Transverse colon (tissue), 4 donors: ENCODE data around the gene TUNAR.

Experiments used
- CTCF ChIP-seq, 5 experiments: fragments of 200-600 bp in 3 of 5; fragments of 450-650 bp in 2 of 5; sonication (generic) in 3 of 5; IDR thresholded peaks; 1 replicate in 2 of 5; 2 replicates in 3 of 5; pipeline ENCODE4 v1.5.1; 2016 to 2017; ENCODE audit warnings: antibody characterized with exemption in 5 of 5, inconsistent platforms in 3 of 5, mild to moderate bottlenecking in 2 of 5, moderate library complexity in 1 of 5
- EP300 ChIP-seq: sonication (generic); formaldehyde crosslinking; IDR thresholded peaks from one replicate; pipeline ENCODE4 v1.6.1; 2017; ENCODE audit warnings: antibody characterized with exemption, low read depth
- POLR2A ChIP-seq: fragments of 450-650 bp; IDR thresholded peaks from one replicate; pipeline ENCODE4 v1.6.1; 2016; ENCODE audit warnings: antibody characterized with exemption, mild to moderate bottlenecking, moderate library complexity
- POLR2AphosphoS5 ChIP-seq, 3 donors: sonication (generic); formaldehyde crosslinking; IDR thresholded peaks; one replicate each; pipeline ENCODE4 v1.6.1; 2016; ENCODE audit warnings: antibody characterized with exemption in 3 of 3

DNA sequence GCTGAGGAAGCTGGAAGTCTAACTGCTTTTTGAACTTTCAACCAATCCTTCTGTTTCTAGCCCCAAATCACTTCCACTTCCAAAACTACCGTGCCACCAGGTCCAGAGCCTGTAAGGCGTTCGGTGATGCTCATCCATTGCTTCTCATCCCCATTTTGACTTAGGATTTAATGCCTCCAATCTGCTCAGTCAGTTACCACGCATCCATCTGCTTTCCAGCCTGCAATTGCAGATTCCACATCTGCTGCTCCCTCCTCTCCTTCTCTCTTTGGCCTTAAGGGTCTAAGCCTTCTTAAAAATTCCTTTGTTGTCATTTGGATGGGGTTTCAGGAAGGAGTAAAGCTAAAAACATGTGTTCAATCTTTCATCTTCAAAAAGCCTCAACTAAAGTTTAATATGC, 74.7 kb downstream of the TUNAR start:
- TF ChIP-seq CTCF (IDR thresholded peaks at IDR 0.05) = no peak
- no peak for TF ChIP-seq POLR2A
- no peak for TF ChIP-seq EP300
- TF ChIP-seq POLR2AphosphoS5 (IDR thresholded peaks at IDR 0.05) = no peak
